Keratinocyte (primary cell): ENCODE data around the gene CNTNAP1. TPM values are rescaled to one million over a fixed set of nuclear protein-coding genes. Genes with fewer than 3 reads are reported as not detected.
A peak's percentile ranks its signal among the peaks of the same experiment; 100 is the strongest.

Experiments
- DNase-seq: peaks from one replicate; pipeline ENCODE4 v3.0.0-alpha.2; 2011; ENCODE audit warnings: low read depth, missing footprints, low spot score
- FAIRE-seq: peaks from 2 replicates; lab custom pipeline; 2011; peaks lifted over from hg19 to GRCh38; lab: Jason Lieb, UNC
- H2AFZ ChIP-seq: 2 replicates; pipeline ENCODE4 v1.6.0; 2012; ENCODE audit warnings: low read length, control low read depth, inconsistent platforms; ENCODE audit not compliant: control insufficient read depth
- H3K27ac ChIP-seq: 2 replicates; pipeline ENCODE4 v1.5.1; 2011; ENCODE audit warnings: low read length; ENCODE audit not compliant: control insufficient read depth, insufficient read depth
- H3K27me3 ChIP-seq: 3 replicates; pipeline ENCODE4 v1.6.0; 2011; ENCODE audit warnings: low read length; ENCODE audit not compliant: control insufficient read depth, insufficient read depth; ENCODE audit errors: extremely low read depth
- H3K36me3 ChIP-seq, 2 experiments: 2 replicates in 1 of 2; 3 replicates in 1 of 2; pipeline ENCODE4 v1.5.1; 2011; ENCODE audit warnings: low read length in 2 of 2, mild to moderate bottlenecking in 1 of 2; ENCODE audit not compliant: control insufficient read depth in 2 of 2, insufficient read depth in 2 of 2; ENCODE audit errors: extremely low read depth in 1 of 2
- H3K4me1 ChIP-seq: 3 replicates; pipeline ENCODE4 v1.5.1; 2011; ENCODE audit warnings: low read length; ENCODE audit not compliant: control insufficient read depth, insufficient read depth; ENCODE audit errors: extremely low read depth
- H3K4me2 ChIP-seq: 3 replicates; pipeline ENCODE4 v1.6.0; 2011; ENCODE audit warnings: low read depth, low read length; ENCODE audit not compliant: control insufficient read depth, insufficient read depth; ENCODE audit errors: extremely low read depth
- H3K4me3 ChIP-seq, 3 experiments: fragments of 200-600 bp in 1 of 3; sonication (generic) in 1 of 3; 2 replicates in 2 of 3; 3 replicates in 1 of 3; pipeline ENCODE4 v1.5.1; 2011 to 2016; ENCODE audit warnings: low read length in 3 of 3, mild to moderate bottlenecking in 3 of 3, control low read depth in 2 of 3, inconsistent platforms in 1 of 3, low read depth in 1 of 3, mixed read lengths in 1 of 3, mixed run types in 1 of 3, moderate library complexity in 1 of 3; ENCODE audit not compliant: control insufficient read depth in 2 of 3, insufficient read depth in 2 of 3; ENCODE audit errors: extremely low read depth in 1 of 3
- H3K79me2 ChIP-seq: 2 replicates; pipeline ENCODE4 v1.6.0; 2012; ENCODE audit warnings: low read length; ENCODE audit not compliant: control insufficient read depth, insufficient read depth
- H3K9ac ChIP-seq: 3 replicates; pipeline ENCODE4 v1.6.0; 2011; ENCODE audit warnings: low read length; ENCODE audit not compliant: control insufficient read depth, insufficient read depth; ENCODE audit errors: extremely low read depth
- H3K9me1 ChIP-seq: 3 replicates; pipeline ENCODE4 v1.6.0; 2011; ENCODE audit warnings: low read length; ENCODE audit not compliant: control insufficient read depth, insufficient read depth; ENCODE audit errors: extremely low read depth
- H3K9me3 ChIP-seq: 2 replicates; pipeline ENCODE4 v1.5.1; 2012; ENCODE audit warnings: low read depth, low read length; ENCODE audit not compliant: control insufficient read depth
- H4K20me1 ChIP-seq: 3 replicates; pipeline ENCODE4 v1.6.0; 2011; ENCODE audit warnings: low read length; ENCODE audit not compliant: control insufficient read depth, insufficient read depth; ENCODE audit errors: extremely low read depth
- EZH2 ChIP-seq: IDR thresholded peaks from one replicate; pipeline ENCODE4 v1.6.1; 2012; ENCODE audit warnings: inconsistent platforms, mild to moderate bottlenecking, low read length, moderate library complexity
- dilution Hi-C: fragments of 300-500 bp; cut with MboI; formaldehyde crosslinking; loops from one replicate; pipeline ENCODE4 v1.7.0; 2020; ENCODE audit warnings: low sequenced_read_pairs; ENCODE audit not compliant: extremely low pct_ligation_motif_present
- polyA plus RNA-seq, 5 experiments: library from polyadenylated mRNA; depleted of rRNA in 3 of 5; stranded (reverse) in 3 of 5; stranded (forward) in 1 of 5; unstranded in 1 of 5; fragments of >200 nt; gene quantifications; 1 replicate in 1 of 5; 2 replicates in 3 of 5; 3 replicates in 1 of 5; pipeline versions ENCODE4 v1.2.1 to v1.2.3, GENCODE V29; 2011 to 2012; ENCODE audit warnings: missing spikeins in 2 of 5, low read depth in 1 of 5, low replicate concordance in 1 of 5
- TF ChIP-seq, protein P1 (sequence below), 3 experiments: IDR thresholded peaks in 1 of 3; conservative IDR thresholded peaks in 1 of 3; optimal IDR thresholded peaks in 1 of 3; 2 replicates in 2 of 3; 3 replicates in 1 of 3; pipeline versions ENCODE3 to v1.5.1; 2011; ENCODE audit warnings: low read length in 3 of 3, mild to moderate bottlenecking in 3 of 3, moderate library complexity in 2 of 3, control low read depth in 1 of 3, inconsistent platforms in 1 of 3; ENCODE audit not compliant: insufficient read depth in 2 of 3; ENCODE audit errors: extremely low read depth in 1 of 3

CNTNAP1 gene
- polyA plus RNA-seq, 1 donor (not counting 4 experiments of a cell fraction or from before 2014, with no cell fraction given) = 0.71 TPM

DNA sequence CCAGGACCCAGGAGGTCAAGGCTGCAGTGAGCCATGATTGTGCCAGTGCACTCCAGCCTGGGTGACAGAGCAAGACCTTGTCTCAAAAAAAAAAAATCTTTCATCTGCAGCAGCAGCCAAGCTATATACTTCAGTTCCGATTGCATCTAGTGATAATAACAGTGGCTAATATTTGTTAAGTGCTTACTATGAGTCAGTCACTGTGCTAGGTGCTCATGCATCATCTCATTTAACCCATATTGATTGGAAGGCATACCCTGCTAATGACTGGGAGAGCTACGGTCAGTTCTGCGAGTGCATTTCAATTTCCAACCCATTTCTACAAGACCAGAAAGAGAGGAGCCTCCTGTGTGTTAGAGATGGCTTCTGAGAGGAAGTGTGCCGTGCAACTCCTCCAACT is 30.9 kb upstream of the CNTNAP1 start:
- Histone ChIP-seq H3K79me2 (no peaks in the 10 kb centered on the region), H3K9me1 (no peaks in the 10 kb centered on the region), H4K20me1 (no peaks in the 10 kb centered on the region), H3K4me1 (peaks cover 11% of the 10 kb centered on the region), H3K36me3 (no peaks in the 10 kb centered on the region), H3K27me3 (no peaks in the 10 kb centered on the region), H3K9me3 (no peaks in the 10 kb centered on the region), H3K27ac (no peak overlapping the region), H2AFZ (no peak overlapping the region), H3K4me3 (no peak overlapping the region), H3K4me2 (no peak overlapping the region), H3K9ac (no peak overlapping the region)
- no peak for FAIRE-seq
- TF ChIP-seq, protein P1, sequence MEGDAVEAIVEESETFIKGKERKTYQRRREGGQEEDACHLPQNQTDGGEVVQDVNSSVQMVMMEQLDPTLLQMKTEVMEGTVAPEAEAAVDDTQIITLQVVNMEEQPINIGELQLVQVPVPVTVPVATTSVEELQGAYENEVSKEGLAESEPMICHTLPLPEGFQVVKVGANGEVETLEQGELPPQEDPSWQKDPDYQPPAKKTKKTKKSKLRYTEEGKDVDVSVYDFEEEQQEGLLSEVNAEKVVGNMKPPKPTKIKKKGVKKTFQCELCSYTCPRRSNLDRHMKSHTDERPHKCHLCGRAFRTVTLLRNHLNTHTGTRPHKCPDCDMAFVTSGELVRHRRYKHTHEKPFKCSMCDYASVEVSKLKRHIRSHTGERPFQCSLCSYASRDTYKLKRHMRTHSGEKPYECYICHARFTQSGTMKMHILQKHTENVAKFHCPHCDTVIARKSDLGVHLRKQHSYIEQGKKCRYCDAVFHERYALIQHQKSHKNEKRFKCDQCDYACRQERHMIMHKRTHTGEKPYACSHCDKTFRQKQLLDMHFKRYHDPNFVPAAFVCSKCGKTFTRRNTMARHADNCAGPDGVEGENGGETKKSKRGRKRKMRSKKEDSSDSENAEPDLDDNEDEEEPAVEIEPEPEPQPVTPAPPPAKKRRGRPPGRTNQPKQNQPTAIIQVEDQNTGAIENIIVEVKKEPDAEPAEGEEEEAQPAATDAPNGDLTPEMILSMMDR (optimal IDR thresholded peaks at IDR 0.05 in 1 of 3, IDR thresholded peaks at IDR 0.05 in 1 of 3, conservative IDR thresholded peaks at IDR 0.05 in 1 of 3; ENCODE audit: extremely low read depth in 1 of 3, insufficient read depth in 2 of 3, low read length in 3 of 3) = no peak
- no peak for TF ChIP-seq EZH2
- DNase-seq = no peak
- dilution Hi-C loops = no loop called here

DNA sequence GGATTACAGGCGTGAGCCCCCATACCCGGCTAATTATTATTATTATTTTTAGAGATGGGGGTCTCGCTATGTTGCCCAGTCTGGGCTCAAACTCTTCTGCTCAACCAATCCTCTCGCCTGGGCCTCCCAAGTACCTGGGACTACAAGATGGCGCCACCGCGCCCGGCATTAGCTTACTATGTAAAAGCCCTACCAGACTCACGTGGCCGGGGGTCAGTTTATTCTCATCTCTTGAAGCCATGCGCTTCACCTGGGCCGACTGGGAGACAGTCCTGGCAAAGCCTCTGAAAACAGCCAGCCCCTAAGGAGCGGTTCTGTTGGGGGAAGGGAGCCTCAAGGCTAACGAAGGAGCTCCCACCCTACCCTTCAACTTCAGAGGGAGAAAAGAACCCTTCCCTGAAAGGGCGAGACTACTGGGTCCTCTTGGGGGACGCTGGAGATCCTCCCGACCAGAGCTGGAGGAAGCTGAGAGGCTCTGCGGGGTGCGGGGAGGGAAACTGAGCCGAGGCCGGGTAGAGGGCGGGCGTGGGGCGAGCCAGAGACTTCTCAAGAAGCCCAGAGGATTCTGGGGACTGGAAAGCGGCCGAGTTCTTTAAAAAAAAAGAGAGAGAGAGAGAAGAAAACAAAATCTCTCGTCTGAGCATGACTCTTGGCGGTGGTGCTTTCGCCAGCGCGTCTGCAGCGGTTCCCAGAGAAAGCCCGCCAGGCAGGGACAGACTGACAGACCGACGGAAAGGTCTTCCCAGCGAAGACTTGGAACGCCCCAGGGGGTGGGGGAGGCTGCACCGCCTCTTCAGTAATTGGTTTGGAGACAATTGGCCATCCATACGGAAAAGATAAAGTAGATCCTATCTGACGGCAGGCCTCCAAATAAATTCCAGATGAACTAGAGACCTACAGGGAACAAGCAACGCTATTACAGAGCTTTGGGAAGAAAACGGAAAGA is 28.9 kb upstream of the CNTNAP1 start:
- no peak for TF ChIP-seq EZH2
- TF ChIP-seq, protein P1 (optimal IDR thresholded peaks at IDR 0.05 in 1 of 3, IDR thresholded peaks at IDR 0.05 in 1 of 3, conservative IDR thresholded peaks at IDR 0.05 in 1 of 3; ENCODE audit: extremely low read depth in 1 of 3, insufficient read depth in 2 of 3, low read length in 3 of 3) = no peak
- DNase-seq (no peak), FAIRE-seq (no peak)
- peaks cover 11% of the 10 kb centered on the region for H3K4me1 ChIP-seq
- peak overlapping the region in 1 of 3 experiments; percentile 68 for H3K4me3 ChIP-seq
- H3K9ac ChIP-seq = peak overlapping the region; percentile 43
- H2AFZ ChIP-seq = peak overlapping the region; percentile 91
- H3K27me3 ChIP-seq = no peaks in the 10 kb centered on the region
- no peaks in the 10 kb centered on the region for H3K9me3 ChIP-seq
- peak overlapping the region; percentile 88 for H3K4me2 ChIP-seq
- H4K20me1 ChIP-seq = no peaks in the 10 kb centered on the region
- H3K36me3 ChIP-seq = no peaks in the 10 kb centered on the region
- dilution Hi-C loops = no loop called here
- H3K27ac ChIP-seq = no peak overlapping the region
- H3K9me1 ChIP-seq = no peaks in the 10 kb centered on the region
- no peaks in the 10 kb centered on the region for H3K79me2 ChIP-seq
